Astrocyte of the cerebellum (primary cell): ENCODE results near the gene BBC3.

Source experiments
- DNase-seq: peaks from one replicate; pipeline ENCODE4 v3.0.0-alpha.2; 2011; ENCODE audit warnings: low read depth
- H3K4me3 ChIP-seq: 2 replicates; pipeline ENCODE4 v1.5.1; 2011; ENCODE audit warnings: mild to moderate bottlenecking, low read depth, low read length, moderate library complexity
- in situ Hi-C: cut with HindIII; loops from 2 replicates; pipeline ENCODE4 v1.10.0; 2017; ENCODE audit warnings: low sequenced_read_pairs
- TF ChIP-seq, protein P1 (sequence below): IDR thresholded peaks from 2 replicates; pipeline ENCODE4 v1.5.1; 2012; ENCODE audit warnings: low read length, low read depth, moderate library complexity, mild to moderate bottlenecking; ENCODE audit errors: missing control alignments

BBC3 gene

DNA sequence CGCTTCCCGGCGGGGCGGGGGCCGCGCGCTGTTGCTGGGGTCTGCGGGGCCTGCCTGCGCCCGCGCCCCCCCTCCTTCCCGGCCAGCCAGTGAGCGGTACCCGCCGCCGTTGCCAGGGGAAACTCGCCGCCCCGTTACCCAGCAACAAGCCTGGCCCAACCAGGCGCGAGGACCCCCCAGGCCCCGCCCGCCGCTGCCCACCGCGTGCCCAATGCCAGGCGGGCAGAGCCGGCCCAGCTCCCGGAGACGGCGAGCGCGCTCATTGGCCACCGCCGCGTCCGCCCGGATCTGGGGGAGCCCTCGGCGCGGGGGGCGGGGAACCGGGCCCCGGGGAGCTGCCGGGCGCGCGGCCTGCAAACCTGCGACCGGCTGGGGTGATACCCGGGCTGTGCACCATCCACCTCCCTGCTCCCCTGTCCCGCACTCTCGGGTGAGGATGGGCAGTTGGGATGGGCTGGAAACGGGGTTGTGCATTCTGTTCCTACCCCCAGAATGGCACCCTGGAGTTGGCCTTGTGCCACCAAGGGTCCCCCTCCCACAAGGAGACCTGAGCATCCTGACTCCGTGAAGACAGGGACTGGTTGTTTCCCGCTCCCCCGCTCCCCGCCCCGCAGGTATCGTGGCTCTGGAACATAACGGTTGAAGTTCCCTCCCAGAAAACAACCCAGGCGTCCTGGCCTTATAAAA lies 8.8 kb upstream of the BBC3 start:
- peak overlapping the region; percentile 25 for H3K4me3 ChIP-seq
- in situ Hi-C loops = no loop called here
- DNase-seq = no peak
- TF ChIP-seq, protein P1, sequence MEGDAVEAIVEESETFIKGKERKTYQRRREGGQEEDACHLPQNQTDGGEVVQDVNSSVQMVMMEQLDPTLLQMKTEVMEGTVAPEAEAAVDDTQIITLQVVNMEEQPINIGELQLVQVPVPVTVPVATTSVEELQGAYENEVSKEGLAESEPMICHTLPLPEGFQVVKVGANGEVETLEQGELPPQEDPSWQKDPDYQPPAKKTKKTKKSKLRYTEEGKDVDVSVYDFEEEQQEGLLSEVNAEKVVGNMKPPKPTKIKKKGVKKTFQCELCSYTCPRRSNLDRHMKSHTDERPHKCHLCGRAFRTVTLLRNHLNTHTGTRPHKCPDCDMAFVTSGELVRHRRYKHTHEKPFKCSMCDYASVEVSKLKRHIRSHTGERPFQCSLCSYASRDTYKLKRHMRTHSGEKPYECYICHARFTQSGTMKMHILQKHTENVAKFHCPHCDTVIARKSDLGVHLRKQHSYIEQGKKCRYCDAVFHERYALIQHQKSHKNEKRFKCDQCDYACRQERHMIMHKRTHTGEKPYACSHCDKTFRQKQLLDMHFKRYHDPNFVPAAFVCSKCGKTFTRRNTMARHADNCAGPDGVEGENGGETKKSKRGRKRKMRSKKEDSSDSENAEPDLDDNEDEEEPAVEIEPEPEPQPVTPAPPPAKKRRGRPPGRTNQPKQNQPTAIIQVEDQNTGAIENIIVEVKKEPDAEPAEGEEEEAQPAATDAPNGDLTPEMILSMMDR = no peak

DNA sequence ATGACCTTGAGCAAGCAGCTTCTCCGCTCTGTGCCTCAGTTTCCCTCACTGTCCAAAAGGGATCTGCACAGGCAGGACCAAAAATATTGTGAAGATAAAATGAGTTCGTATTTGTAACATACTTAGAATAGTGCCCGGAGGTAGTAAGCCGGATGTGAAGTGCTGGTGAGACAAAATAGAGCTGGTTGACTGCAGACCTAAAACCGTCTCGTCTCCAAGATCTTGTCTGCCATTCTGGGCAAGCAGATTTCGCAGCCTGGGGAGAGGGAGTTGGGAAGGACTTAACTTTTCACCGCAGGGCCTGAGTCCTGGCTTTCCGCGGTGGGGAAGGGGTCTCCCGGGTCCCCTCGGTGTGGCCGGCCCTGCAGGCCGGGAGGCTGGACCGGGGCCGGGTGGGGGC lies 8.2 kb upstream of the BBC3 start:
- peak overlapping the region; percentile 25 for H3K4me3 ChIP-seq
- TF ChIP-seq, protein P1 = no peak
- no peak for DNase-seq
- in situ Hi-C loops = no loop called here

DNA sequence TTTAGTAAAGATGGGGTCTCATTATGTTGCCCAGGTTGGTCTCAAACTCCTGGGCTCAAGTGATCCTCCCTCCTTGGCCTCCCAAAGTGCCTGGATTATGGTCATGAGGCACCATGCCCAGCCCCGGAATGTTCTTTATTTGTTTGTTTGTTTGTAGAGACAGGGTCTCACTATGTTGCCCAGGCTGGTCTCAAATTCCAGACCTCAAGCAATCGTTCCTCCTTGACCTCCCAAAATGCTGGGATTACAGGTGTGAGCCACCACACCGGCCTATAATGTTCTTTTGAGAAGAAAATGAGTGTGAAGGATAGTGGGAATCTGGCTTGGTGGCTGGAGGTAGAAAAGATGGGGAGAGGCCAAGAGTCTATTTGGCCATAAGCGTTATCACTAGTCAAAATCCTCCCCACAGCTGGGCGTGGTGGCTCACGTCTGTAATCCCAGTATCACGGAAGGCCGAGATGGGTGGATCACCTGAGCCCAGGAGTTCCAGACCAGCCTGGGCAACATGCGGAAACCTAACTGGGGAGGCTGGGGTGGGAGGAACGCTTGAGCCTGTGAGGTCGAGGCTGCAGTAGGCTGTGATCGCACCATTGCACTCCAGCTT lies 5.2 kb upstream of the BBC3 start:
- H3K4me3 ChIP-seq = no peak overlapping the region
- no peak for DNase-seq
- in situ Hi-C loops = no loop called here
- TF ChIP-seq, protein P1 = no peak

DNA sequence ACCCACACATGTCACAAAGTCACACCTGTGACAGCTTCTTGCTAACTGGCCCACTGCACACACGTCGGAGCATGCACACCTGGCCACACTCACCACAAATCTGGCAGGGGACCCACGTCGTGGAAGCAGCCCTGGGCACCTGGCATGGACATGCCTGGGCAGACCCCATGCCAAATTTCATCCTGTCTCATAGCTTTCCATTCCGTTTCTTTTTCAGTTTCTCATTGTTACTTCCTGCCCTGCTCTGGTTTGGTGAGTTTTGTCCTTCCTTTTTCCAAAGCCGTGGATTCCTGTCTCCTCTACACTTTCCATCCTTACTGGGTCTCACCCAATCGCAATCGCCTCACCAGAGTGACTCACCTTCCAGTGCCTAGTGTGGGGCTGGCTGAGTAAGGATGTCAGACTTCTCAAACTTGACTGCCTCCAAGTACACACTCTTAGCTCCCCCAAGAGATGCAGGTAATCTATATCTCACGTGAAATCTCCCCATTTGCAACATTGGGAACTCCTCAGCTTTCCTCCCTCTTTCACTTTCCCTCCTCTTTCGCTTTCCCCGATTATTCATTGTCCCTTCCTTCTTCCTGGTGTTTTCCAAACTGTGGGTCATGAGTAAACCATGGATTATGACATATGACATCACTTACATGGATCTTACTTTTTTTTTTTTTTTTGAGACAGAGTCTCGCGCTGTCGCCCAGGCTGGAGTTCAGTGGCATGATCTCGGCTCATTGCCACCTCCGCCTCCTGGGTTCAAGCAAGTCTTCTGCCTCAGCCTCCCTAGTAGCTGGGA lies 1.6 kb upstream of the BBC3 start:
- no peak overlapping the region for H3K4me3 ChIP-seq
- no peak for DNase-seq
- TF ChIP-seq, protein P1 = no peak
- in situ Hi-C loops = no loop called here

DNA sequence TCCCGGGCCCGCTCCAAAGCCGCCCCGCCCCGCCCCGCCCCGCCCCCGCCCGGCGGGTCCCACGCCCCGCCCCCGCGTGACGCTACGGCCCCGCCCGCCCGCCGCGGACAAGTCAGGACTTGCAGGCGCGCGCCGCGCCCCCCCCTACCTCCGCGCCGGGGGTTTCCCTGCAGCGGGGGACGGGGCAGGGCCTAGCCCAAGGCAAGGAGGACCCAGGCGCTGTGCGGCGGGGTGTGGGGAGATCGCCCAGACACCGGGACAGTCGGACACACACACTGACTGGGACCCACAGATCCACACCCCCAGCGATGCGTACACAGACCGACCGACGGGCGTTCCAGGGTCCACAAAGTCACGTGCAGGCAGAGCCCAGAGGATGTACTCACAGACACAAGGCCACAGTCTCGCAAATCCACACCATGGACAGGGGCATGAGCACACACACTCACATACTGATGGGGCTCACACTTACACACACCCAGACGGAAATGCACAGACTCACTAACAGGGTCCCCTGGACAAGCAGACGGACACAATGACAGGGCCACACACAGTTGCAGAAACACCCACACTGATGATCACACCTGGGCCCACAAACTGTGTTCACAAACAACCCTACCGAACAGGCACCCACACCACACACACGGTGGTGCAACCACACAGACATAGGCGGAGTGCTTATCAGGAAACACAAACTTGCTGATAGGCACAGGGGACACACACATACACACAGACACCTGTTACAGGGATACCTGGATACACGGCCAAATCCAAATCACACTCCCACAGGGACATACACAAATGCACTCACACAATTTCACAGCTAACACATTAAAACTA lies 436 bp upstream of the BBC3 start:
- DNase-seq = no peak
- TF ChIP-seq, protein P1 = no peak
- peak overlapping the region; percentile 33 for H3K4me3 ChIP-seq
- in situ Hi-C loops = no loop called here

DNA sequence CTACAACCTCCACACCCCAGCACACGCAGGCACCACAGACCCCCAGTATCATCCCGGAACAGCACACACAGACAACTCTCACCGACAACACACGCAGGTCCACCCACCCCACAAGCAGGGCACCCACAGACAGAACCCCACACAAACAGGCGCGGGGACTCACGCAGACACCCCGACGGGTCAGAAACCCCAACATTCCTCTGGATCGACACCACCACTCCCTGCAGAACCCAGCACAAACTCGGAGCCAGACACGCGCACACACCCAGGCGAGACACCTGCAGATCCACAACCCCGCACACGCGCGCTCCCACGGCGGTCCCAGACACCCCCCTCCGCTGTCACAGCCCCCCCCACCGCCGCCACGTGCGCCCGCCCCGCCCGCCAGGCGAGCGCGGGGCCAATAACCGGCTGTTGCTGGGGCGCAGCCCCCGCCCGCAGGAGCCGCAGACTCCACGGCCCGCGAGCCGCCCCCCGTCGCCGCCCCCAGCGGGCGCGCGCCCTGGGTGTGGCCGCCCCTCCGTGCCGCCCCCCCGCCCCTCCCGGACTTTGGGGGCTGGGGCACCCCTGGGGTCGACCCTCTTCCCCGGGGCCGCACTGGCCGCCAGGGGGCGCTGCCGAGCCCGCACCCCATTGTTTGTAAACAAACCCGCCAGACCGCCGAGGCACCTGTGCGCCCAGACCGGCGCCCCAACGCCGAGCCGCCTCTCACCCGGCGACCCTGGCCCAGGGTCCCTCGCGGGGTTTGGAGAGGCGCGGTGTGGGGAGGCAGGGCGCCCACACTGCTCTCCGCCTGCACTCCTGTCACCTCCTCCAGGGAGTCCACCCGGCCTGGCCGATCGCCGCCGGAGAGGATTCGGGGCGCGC lies 712 bp downstream of the BBC3 start:
- peak overlapping the region; percentile 87 for H3K4me3 ChIP-seq
- in situ Hi-C loops = no loop called here
- TF ChIP-seq, protein P1 = peak; percentile 56
- no peak for DNase-seq
